Measurements from ENCODE around the gene POLA1. TPM values are rescaled to one million over a fixed set of nuclear protein-coding genes. Genes with fewer than 3 reads are reported as not detected.

The POLA1 gene
- total RNA-seq, 1 donor from 2014 or later: 38.3 TPM

DNA sequence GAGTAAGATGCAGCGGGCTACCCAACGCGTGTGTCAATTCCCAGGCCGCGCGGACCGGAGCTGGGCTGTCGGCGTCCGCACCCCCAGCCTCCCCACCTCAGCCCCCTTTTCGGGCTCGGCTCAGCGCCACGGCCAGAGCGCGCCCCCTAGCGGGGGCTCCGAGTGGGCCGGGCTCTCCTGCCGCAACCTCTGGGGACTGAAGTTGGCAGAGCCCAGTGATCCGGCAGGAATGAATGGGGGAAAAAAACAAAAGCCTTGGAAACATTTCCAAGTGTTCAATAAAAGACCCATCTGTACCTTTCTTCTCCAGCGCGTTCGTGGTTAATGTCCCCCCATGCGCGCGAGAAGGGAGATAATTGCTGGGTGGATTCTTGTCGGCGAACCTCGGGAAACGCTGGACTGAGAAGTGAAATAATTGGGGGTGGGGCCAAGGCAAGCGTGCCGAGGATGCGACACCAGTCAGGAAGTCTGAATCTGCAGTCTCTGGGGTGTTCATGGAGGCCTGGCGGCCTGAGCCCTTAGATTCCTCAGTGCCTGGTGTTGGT lies 327.3 kb downstream of the POLA1 start:
- intact Hi-C loops (cut with micrococcal nuclease): loop anchor here (1.0 to 5.0 kb wide), 4 partner anchors 9 to 182 kb away; no protein-coding TSS in a partner anchor
- H3K4me3 Mint-ChIP-seq: peak overlapping the region; percentile 57
- no peak for DNase-seq (ENCODE audit: low spot score)

DNA sequence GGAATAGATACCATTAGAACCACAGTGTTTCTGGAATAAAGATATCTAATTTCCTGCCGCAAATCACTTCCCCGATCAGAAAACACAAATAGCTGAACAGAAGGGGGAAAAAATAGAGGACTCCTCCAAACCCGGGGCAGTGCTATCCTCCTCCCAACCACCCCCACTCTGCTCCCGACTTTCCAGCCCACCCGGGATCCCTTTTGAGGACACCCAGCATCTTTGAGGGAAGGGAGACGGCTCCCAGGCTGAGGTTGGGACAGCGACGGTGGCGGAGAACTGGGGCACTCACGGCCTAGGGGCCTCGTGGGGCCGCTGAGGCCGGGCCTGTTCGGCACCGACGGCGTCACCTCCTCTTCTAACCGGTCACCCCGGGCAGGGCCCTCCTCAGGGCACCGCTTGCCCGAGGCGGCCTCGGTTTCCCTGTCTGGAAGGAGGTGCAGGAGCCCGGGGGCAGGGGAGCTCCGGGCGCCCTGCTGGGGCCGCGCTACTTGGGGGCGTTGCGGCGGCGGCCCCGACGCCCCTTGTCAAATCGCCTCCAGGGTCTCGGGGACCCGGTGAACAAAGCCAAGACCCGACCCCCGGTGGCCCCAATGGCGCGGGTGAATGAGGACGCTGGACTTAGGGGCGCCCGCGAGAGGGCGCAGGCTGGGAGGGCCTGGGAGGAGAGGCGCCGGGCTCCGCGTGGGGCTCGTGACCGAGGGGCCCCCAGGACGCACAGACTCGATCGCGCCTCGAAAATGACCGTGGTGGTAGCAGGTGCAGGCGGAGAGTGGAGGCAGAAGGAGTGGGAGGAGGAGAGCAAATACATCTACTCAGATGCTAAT lies 329.0 kb downstream of the POLA1 start:
- intact Hi-C loops (cut with micrococcal nuclease): loop anchor here (2.0 to 5.0 kb wide), 2 partner anchors 45 to 122 kb away; no protein-coding TSS in a partner anchor
- H3K27me3 Mint-ChIP-seq (ENCODE audit: insufficient read depth): peaks cover 70% of the 10 kb centered on the region
- H3K36me3 Mint-ChIP-seq (ENCODE audit: low read depth): no peaks in the 10 kb centered on the region
- no peak overlapping the region for H3K4me3 Mint-ChIP-seq
- no peak for DNase-seq (ENCODE audit: low spot score)
- no peak overlapping the region for H3K27ac Mint-ChIP-seq
- peaks cover 15% of the 10 kb centered on the region for H3K4me1 Mint-ChIP-seq (ENCODE audit: low read depth)
- no peaks in the 10 kb centered on the region for H3K9me3 Mint-ChIP-seq

More for the DNA sequence above, 327.3 kb downstream of the POLA1 start:
- no peaks in the 10 kb centered on the region for H3K9me3 Mint-ChIP-seq
- peaks cover 20% of the 10 kb centered on the region for H3K4me1 Mint-ChIP-seq (ENCODE audit: low read depth)
- H3K27me3 Mint-ChIP-seq (ENCODE audit: insufficient read depth): peaks cover 74% of the 10 kb centered on the region
- H3K36me3 Mint-ChIP-seq (ENCODE audit: low read depth): no peaks in the 10 kb centered on the region
- H3K27ac Mint-ChIP-seq: no peak overlapping the region

DNA sequence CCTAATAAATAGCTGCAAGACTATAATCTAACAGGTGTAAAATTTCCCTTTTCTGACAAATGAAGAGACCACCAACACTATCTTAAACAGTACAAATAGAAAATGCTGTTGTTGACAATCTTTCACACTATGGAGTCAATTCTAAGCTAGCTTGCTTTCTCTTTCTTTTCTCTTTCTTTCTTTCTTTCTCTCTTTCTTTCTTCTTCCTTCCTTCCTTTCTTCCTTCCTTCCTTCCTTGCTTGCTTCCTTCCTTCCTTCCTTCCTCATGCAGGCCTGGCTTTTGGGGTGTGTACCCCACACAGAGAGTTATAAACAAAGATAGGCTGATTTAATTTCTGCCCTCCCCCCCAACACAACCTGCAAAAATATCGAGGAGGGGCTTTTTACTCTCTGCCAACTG lies 330.2 kb downstream of the POLA1 start:
- no peaks in the 10 kb centered on the region for H3K9me3 Mint-ChIP-seq
- no peaks in the 10 kb centered on the region for H3K36me3 Mint-ChIP-seq (ENCODE audit: low read depth)
- peaks cover 14% of the 10 kb centered on the region for H3K4me1 Mint-ChIP-seq (ENCODE audit: low read depth)
- H3K27ac Mint-ChIP-seq: no peak overlapping the region
- intact Hi-C loops (cut with micrococcal nuclease): loop anchor here (2.0 to 5.0 kb wide), 2 partner anchors 43 to 121 kb away; no protein-coding TSS in a partner anchor
- DNase-seq (ENCODE audit: low spot score): no peak
- no peak overlapping the region for H3K4me3 Mint-ChIP-seq
- H3K27me3 Mint-ChIP-seq (ENCODE audit: insufficient read depth): peaks cover 67% of the 10 kb centered on the region

DNA sequence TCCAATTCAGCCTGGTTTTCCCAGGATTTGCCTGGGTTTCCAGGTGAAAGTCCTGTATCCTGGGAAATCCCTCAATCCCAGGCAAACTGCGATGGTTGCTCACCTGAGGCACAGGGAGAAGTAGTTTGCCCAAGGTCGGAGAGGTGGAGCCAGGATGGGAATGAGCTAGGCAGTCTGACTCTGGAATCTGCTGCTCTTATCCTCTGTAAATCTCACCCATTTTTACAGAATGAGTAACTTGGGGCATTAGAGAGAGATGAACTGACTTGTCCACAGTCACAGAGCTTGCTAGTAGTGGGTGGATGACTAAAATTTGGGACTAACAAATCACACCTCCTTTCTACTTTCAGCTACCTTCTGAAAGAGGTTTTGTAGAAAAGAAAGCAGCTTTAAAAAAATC lies 331.9 kb downstream of the POLA1 start:
- H3K36me3 Mint-ChIP-seq (ENCODE audit: low read depth): no peaks in the 10 kb centered on the region
- H3K4me3 Mint-ChIP-seq: no peak overlapping the region
- peaks cover 14% of the 10 kb centered on the region for H3K4me1 Mint-ChIP-seq (ENCODE audit: low read depth)
- no peak for DNase-seq (ENCODE audit: low spot score)
- intact Hi-C loops (cut with micrococcal nuclease): no loop called here
- H3K9me3 Mint-ChIP-seq: no peaks in the 10 kb centered on the region
- peaks cover 55% of the 10 kb centered on the region for H3K27me3 Mint-ChIP-seq (ENCODE audit: insufficient read depth)
- no peak overlapping the region for H3K27ac Mint-ChIP-seq

DNA sequence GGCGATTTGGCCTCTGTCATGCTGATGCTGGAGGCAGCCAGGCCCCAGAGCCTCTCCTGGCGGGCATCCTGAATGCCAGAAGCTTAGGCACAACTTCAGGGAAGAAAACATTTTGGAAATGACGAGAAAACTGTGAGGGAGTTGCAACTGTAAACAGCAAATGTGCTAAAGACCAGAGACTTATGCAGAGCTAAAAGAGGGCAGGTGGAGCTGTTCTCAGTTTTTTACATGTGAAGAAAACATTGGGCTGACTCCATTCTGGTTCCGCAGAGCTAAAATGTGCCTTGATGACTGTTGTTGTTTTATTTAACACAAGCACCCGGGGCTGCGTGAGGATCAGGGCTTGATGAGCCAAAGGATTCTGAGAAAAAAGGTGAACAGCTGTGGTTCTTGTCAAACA lies 332.9 kb downstream of the POLA1 start:
- intact Hi-C loops (cut with micrococcal nuclease): no loop called here
- Mint-ChIP-seq H3K9me3 (no peaks in the 10 kb centered on the region), H3K27me3 (ENCODE audit: insufficient read depth) (peaks cover 48% of the 10 kb centered on the region), H3K36me3 (ENCODE audit: low read depth) (no peaks in the 10 kb centered on the region), H3K4me3 (no peak overlapping the region), H3K27ac (no peak overlapping the region), H3K4me1 (ENCODE audit: low read depth) (peaks cover 8% of the 10 kb centered on the region)
- no peak for DNase-seq (ENCODE audit: low spot score)

DNA sequence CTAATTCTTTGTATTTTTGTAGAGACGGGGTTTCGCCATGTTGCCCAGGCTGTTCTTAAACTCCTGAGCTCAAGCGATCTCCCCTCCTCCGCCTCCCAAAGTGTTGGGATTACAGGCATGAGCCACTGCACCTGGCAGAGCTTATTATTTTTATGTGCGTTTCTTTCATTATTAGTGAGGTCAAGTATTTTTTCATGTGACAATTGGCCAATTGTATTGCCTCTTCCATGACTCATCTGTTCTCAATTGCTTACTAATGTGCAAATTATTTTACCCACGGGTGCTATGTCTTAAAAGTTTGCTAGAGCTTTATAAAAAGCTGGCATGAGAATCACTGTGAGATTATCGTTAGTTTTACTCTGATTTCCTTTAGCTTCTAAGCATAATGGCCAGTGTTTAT lies 335.0 kb downstream of the POLA1 start:
- H3K4me1 Mint-ChIP-seq (ENCODE audit: low read depth): no peaks in the 10 kb centered on the region
- H3K27me3 Mint-ChIP-seq (ENCODE audit: insufficient read depth): peaks cover 33% of the 10 kb centered on the region
- no peak overlapping the region for H3K27ac Mint-ChIP-seq
- no peak for DNase-seq (ENCODE audit: low spot score)
- intact Hi-C loops (cut with micrococcal nuclease): no loop called here
- H3K9me3 Mint-ChIP-seq: no peaks in the 10 kb centered on the region
- no peak overlapping the region for H3K4me3 Mint-ChIP-seq
- H3K36me3 Mint-ChIP-seq (ENCODE audit: low read depth): no peaks in the 10 kb centered on the region

DNA sequence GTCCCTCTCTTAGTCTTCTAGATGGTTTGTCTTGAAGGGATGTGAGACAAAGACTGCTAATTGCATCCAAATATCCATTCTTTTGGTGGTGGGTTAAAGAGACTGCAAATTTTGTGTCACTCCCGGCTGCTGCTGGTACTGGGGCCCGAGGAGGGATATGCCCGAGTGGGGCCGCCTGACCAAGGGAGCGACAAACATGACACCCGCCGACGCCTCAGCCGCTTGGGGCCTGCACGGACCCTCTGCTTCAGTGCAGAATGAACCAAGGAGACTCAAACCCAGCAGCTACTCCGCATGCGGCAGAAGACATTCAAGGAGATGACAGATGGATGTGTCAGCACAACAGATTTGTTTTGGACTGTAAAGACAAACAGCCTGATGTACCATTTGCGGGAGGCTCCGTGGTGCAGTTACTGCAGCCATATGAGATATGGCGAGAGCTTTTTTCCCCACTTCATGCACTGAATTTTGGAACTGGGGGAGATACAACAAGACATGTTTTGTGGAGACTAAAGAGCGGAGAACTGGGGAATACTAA lies 335.6 kb downstream of the POLA1 start:
- Mint-ChIP-seq H3K27me3 (ENCODE audit: insufficient read depth) (peaks cover 27% of the 10 kb centered on the region), H3K36me3 (ENCODE audit: low read depth) (no peaks in the 10 kb centered on the region), H3K27ac (no peak overlapping the region), H3K4me1 (ENCODE audit: low read depth) (no peaks in the 10 kb centered on the region), H3K4me3 (no peak overlapping the region), H3K9me3 (no peaks in the 10 kb centered on the region)
- intact Hi-C loops (cut with micrococcal nuclease): no loop called here
- DNase-seq (ENCODE audit: low spot score): no peak

DNA sequence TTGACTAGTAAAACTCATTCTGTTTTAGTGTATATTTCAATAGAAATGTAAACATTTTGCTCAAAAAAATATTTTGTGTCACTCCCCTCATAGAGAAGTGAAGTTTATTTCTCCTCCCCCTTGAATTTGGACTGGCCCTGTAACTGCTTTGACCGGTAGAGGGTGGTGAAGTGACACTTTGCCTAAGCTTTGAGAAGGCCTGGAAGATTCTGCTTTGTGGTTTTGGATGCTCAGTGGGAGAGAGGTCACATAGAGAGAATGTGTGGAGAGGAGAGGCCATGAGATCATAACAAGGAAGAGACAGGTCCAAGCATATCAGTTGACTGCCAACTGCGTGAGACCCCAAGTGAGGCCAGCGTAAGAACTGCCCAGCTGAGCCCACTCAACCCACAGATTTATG lies 341.2 kb downstream of the POLA1 start:
- no peaks in the 10 kb centered on the region for H3K4me1 Mint-ChIP-seq (ENCODE audit: low read depth)
- H3K9me3 Mint-ChIP-seq: no peaks in the 10 kb centered on the region
- H3K27me3 Mint-ChIP-seq (ENCODE audit: insufficient read depth): no peaks in the 10 kb centered on the region
- H3K27ac Mint-ChIP-seq: no peak overlapping the region
- intact Hi-C loops (cut with micrococcal nuclease): no loop called here
- no peak overlapping the region for H3K4me3 Mint-ChIP-seq
- no peaks in the 10 kb centered on the region for H3K36me3 Mint-ChIP-seq (ENCODE audit: low read depth)
- DNase-seq (ENCODE audit: low spot score): no peak

DNA sequence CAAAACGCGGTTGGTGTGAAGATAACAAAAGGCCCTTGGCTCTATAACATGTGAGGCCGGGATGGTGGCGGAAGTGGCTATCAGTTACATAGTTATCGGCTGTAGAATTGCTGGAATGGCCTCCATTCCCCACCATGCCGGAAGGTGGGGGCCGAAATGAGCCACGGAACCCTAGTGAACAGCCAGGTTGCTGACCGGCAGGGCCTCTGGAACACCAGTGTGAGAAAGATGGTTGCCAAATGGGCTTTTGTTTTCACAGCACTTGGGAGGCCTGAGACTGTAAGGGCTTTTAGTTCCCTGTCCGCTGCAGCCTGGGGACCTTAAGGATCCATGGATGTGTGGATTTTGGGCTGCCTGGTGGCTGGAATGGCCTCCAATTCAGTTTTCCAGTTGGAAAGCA lies 345.3 kb downstream of the POLA1 start:
- no peak overlapping the region for H3K27ac Mint-ChIP-seq
- no peaks in the 10 kb centered on the region for H3K27me3 Mint-ChIP-seq (ENCODE audit: insufficient read depth)
- intact Hi-C loops (cut with micrococcal nuclease): no loop called here
- H3K4me3 Mint-ChIP-seq: no peak overlapping the region
- no peak for DNase-seq (ENCODE audit: low spot score)
- H3K36me3 Mint-ChIP-seq (ENCODE audit: low read depth): no peaks in the 10 kb centered on the region
- H3K4me1 Mint-ChIP-seq (ENCODE audit: low read depth): no peaks in the 10 kb centered on the region
- no peaks in the 10 kb centered on the region for H3K9me3 Mint-ChIP-seq

DNA sequence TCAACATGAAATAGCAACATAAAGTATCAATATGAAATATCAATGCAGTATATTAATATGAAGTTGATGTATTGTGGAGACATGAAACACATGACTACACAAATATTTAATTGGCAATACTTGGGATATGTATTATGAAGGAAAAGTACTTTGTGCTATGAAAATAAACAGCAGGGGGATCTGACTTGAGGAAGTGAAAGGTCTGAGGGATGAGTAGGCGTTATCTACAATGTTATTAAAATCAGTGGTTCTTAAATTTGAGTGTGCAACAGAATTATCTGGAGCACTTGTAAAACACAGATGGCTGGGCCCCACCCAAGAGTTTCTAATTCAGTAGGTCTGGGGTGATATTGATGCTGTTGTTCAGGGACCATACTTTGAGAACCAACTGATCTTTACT lies 349.5 kb downstream of the POLA1 start:
- intact Hi-C loops (cut with micrococcal nuclease): no loop called here
- Mint-ChIP-seq H3K27ac (no peak overlapping the region), H3K4me3 (no peak overlapping the region), H3K9me3 (no peaks in the 10 kb centered on the region), H3K36me3 (ENCODE audit: low read depth) (no peaks in the 10 kb centered on the region), H3K4me1 (ENCODE audit: low read depth) (no peaks in the 10 kb centered on the region), H3K27me3 (ENCODE audit: insufficient read depth) (peaks cover 2% of the 10 kb centered on the region)
- no peak for DNase-seq (ENCODE audit: low spot score)

Other genes with a start within 250 kb of the POLA1 start
- 24.1 and 27.2 TPM in 2 replicates for gene PDK3, start 228.6 kb upstream of the POLA1 start, total RNA-seq
- gene PCYT1B, start 46.6 kb upstream of the POLA1 start, total RNA-seq: 0.10 TPM in 1 of 2 replicates, not detected in the other

All from activated T-helper 1 cell treated with anti-CD3 and anti-CD28 coated beads, Interleukin-12 subunit alpha, Interleukin-12 subunit beta, Interleukin-2, Interleukin-4 antibody, amounts not matched to agents 30 ng/mL and 10 ng/mL and 1 ng/mL, durations not matched to agents 14 hours and 24 hours and 36 hours (primary cell).